Central memory CD4-positive, alpha-beta T cell (primary cell): Measurements from ENCODE around the gene TMEM129.
"Not testable (repeated sequence)": the region's sequence is repeated elsewhere in the genome, so short reads cannot be mapped to it uniquely, and the experiment has no call there.

Experiments
- DNase-seq: peaks from one replicate; pipeline ENCODE4 v3.0.0; 2022

The TMEM129 gene

GRCh38 chr4:1690698-1691097 lies 30.4 kb downstream of the TMEM129 start:
- no peak for DNase-seq

- no peak for DNase-seq
Measured at GRCh38 chr4:1686440-1687036, 34.6 kb downstream of the TMEM129 start.

GRCh38 chr4:1685235-1686150 lies 35.6 kb downstream of the TMEM129 start:
- DNase-seq: no peak

- DNase-seq: no peak
Measured at GRCh38 chr4:1684506-1685234, 36.5 kb downstream of the TMEM129 start.

- DNase-seq: peak; percentile 90
Measured at GRCh38 chr4:1683736-1684505, 37.2 kb downstream of the TMEM129 start, which contains the start of gene FAM53A. TSS of gene FAM53A (minus strand) at chr4:1684313. CDS start at chr4:1668741, 15,572 bp downstream.

GRCh38 chr4:1683261-1683735 lies 37.8 kb downstream of the TMEM129 start:
- no peak for DNase-seq

- DNase-seq: no peak
Measured at GRCh38 chr4:1682860-1683259, 38.3 kb downstream of the TMEM129 start.

GRCh38 chr4:1678244-1678643 lies 42.9 kb downstream of the TMEM129 start:
- DNase-seq: no peak

- no peak for DNase-seq
Measured at GRCh38 chr4:1676605-1677525, 44.3 kb downstream of the TMEM129 start.

GRCh38 chr4:1675802-1676137 lies 45.4 kb downstream of the TMEM129 start:
- DNase-seq: no peak

GRCh38 chr4:1675136-1675801 lies 45.9 kb downstream of the TMEM129 start:
- DNase-seq: no peak

- no peak for DNase-seq
Measured at GRCh38 chr4:1674682-1675081, 46.4 kb downstream of the TMEM129 start.

GRCh38 chr4:1673671-1674070 lies 47.5 kb downstream of the TMEM129 start:
- DNase-seq: no peak

GRCh38 chr4:1671011-1671410 lies 50.1 kb downstream of the TMEM129 start:
- not testable (repeated sequence) for DNase-seq

- DNase-seq: no peak
Measured at GRCh38 chr4:1670279-1670678, 50.8 kb downstream of the TMEM129 start.

GRCh38 chr4:1669850-1670249 lies 51.3 kb downstream of the TMEM129 start:
- DNase-seq: no peak

GRCh38 chr4:1669270-1669669 lies 51.9 kb downstream of the TMEM129 start:
- DNase-seq: no peak

- no peak for DNase-seq
Measured at GRCh38 chr4:1668488-1668840, 52.7 kb downstream of the TMEM129 start.

- no peak for DNase-seq
Measured at GRCh38 chr4:1667273-1667672, 53.9 kb downstream of the TMEM129 start.

- DNase-seq: no peak
Measured at GRCh38 chr4:1666391-1666790, 54.7 kb downstream of the TMEM129 start.
